DND-41 (cell line): ENCODE data around the gene ACAP1.

ENCODE experiments used
- ATAC-seq: fragments of 200-7000 bp; cut with Tn5 transposase; 3 replicates; pipeline ENCODE4 v1.9.1; 2021; ENCODE audit warnings: low read depth; ENCODE audit not compliant: insufficient read depth
- DNase-seq: peaks from one replicate; pipeline ENCODE4 v3.0.0-alpha.2; 2020
- H2AFZ ChIP-seq: 2 replicates; pipeline ENCODE4 v1.6.0; 2012; ENCODE audit warnings: low read depth, low read length
- H3K27ac ChIP-seq: 2 replicates; pipeline ENCODE4 v1.5.1; 2012; ENCODE audit warnings: low read length, inconsistent platforms
- H3K27me3 ChIP-seq: fragments of 200-600 bp; sonication (generic); 2 replicates; pipeline ENCODE4 v1.6.0; 2012; ENCODE audit warnings: low read length, mild to moderate bottlenecking, inconsistent platforms; ENCODE audit not compliant: insufficient read depth, poor library complexity
- H3K36me3 ChIP-seq: 2 replicates; pipeline ENCODE4 v1.5.1; 2012; ENCODE audit warnings: low read length, inconsistent platforms; ENCODE audit not compliant: insufficient read depth
- H3K4me1 ChIP-seq: 2 replicates; pipeline ENCODE4 v1.5.1; 2012; ENCODE audit warnings: mild to moderate bottlenecking, low read length; ENCODE audit not compliant: insufficient read depth
- H3K4me2 ChIP-seq: 2 replicates; pipeline ENCODE4 v1.6.0; 2012; ENCODE audit warnings: mild to moderate bottlenecking, moderate library complexity, low read length, inconsistent platforms; ENCODE audit not compliant: insufficient read depth
- H3K4me3 ChIP-seq, 2 experiments: fragments of 200-600 bp in 1 of 2; shearing (Covaris generic) in 1 of 2; 2 replicates each; pipeline ENCODE4 v1.5.1; 2012 to 2016; ENCODE audit warnings: inconsistent platforms in 2 of 2, low read length in 2 of 2, mild to moderate bottlenecking in 2 of 2, low read depth in 1 of 2, moderate library complexity in 1 of 2
- H3K79me2 ChIP-seq: 2 replicates; pipeline ENCODE4 v1.6.0; 2012; ENCODE audit warnings: low read length, inconsistent platforms; ENCODE audit not compliant: insufficient read depth
- H3K9ac ChIP-seq: 2 replicates; pipeline ENCODE4 v1.6.0; 2012; ENCODE audit warnings: low read depth, mild to moderate bottlenecking, inconsistent platforms, low read length, moderate library complexity
- H3K9me3 ChIP-seq: 2 replicates; pipeline ENCODE4 v1.5.1; 2012; ENCODE audit warnings: low read length, moderate library complexity, mild to moderate bottlenecking, inconsistent platforms; ENCODE audit not compliant: insufficient read depth, severe bottlenecking
- H4K20me1 ChIP-seq: 2 replicates; pipeline ENCODE4 v1.6.0; 2012; ENCODE audit warnings: low read length; ENCODE audit not compliant: insufficient read depth
- EZH2 ChIP-seq: IDR thresholded peaks from 3 replicates; pipeline ENCODE4 v1.6.1; 2012; ENCODE audit warnings: borderline replicate concordance, low read depth, mild to moderate bottlenecking, moderate library complexity, low read length, inconsistent platforms; ENCODE audit not compliant: severe bottlenecking
- TF ChIP-seq, protein P1 (sequence below): IDR thresholded peaks from 2 replicates; pipeline ENCODE4 v1.5.1; 2012; ENCODE audit warnings: borderline replicate concordance, low read length, moderate library complexity, mild to moderate bottlenecking; ENCODE audit not compliant: poor library complexity, severe bottlenecking; ENCODE audit errors: extremely low read depth

ACAP1 gene

DNA sequence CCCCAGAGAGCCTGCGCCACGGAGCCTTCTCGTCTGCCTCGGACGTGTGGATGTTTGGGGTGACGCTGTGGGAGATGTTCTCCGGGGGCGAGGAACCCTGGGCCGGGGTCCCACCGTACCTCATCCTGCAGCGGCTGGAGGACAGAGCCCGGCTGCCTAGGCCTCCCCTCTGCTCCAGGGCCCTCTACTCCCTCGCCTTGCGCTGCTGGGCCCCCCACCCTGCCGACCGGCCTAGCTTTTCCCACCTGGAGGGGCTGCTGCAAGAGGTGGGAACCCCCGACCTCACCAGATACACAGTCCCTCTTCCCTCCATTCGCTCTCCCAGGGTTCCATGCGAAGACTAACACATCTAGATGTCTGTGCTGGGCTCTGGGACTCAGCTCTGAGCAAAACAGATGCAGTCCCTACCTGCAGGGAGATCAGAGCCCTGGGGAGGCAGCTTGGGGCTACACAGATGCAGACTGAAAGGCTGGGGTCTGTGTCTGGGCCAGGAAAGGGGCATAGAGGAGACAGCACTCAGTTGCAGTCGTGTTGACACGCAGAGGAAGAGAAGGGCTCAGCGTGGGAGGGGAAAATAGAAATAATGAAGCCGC is 48.3 kb downstream of the ACAP1 start:
- Histone ChIP-seq H3K4me3 (peak overlapping the region in 1 of 2 experiments; percentile 48; a peak in 2 of 4 replicates), H3K27me3 (peaks cover 25% of the 10 kb centered on the region), H3K9ac (peak overlapping the region; percentile 47; the same call in 1 of the 2 replicates), H3K4me2 (peak overlapping the region; percentile 70), H3K4me1 (peaks cover 14% of the 10 kb centered on the region), H3K9me3 (no peaks in the 10 kb centered on the region), H3K36me3 (no peaks in the 10 kb centered on the region), H3K79me2 (no peaks in the 10 kb centered on the region), H2AFZ (peak overlapping the region; percentile 67), H4K20me1 (no peaks in the 10 kb centered on the region), H3K27ac (no peak overlapping the region)
- ATAC-seq (no peak), DNase-seq (no peak)
- no peak for TF ChIP-seq EZH2
- TF ChIP-seq, protein P1, sequence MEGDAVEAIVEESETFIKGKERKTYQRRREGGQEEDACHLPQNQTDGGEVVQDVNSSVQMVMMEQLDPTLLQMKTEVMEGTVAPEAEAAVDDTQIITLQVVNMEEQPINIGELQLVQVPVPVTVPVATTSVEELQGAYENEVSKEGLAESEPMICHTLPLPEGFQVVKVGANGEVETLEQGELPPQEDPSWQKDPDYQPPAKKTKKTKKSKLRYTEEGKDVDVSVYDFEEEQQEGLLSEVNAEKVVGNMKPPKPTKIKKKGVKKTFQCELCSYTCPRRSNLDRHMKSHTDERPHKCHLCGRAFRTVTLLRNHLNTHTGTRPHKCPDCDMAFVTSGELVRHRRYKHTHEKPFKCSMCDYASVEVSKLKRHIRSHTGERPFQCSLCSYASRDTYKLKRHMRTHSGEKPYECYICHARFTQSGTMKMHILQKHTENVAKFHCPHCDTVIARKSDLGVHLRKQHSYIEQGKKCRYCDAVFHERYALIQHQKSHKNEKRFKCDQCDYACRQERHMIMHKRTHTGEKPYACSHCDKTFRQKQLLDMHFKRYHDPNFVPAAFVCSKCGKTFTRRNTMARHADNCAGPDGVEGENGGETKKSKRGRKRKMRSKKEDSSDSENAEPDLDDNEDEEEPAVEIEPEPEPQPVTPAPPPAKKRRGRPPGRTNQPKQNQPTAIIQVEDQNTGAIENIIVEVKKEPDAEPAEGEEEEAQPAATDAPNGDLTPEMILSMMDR = no peak

DNA sequence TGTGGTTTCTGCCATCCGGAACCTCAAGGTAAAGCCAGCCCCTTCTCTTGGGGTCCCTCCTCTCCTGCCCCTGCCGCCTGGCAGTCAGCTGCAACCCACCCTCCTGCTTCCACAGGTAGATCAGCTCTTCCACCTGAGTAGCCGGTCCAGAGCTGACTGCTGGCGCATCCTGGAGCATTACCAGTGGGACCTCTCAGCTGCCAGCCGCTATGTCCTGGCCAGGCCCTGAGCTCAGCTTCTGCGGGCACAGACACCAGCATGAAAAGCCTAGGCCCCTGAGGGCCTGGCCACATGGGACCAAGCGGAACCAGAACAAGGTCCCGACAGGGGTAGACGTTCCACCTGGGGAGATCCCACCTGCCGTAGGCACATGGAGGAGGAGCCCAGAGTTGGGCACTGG is 52.5 kb downstream of the ACAP1 start:
- H4K20me1 ChIP-seq = no peaks in the 10 kb centered on the region
- H3K4me1 ChIP-seq = peaks cover 18% of the 10 kb centered on the region
- no peaks in the 10 kb centered on the region for H3K79me2 ChIP-seq

DNA sequence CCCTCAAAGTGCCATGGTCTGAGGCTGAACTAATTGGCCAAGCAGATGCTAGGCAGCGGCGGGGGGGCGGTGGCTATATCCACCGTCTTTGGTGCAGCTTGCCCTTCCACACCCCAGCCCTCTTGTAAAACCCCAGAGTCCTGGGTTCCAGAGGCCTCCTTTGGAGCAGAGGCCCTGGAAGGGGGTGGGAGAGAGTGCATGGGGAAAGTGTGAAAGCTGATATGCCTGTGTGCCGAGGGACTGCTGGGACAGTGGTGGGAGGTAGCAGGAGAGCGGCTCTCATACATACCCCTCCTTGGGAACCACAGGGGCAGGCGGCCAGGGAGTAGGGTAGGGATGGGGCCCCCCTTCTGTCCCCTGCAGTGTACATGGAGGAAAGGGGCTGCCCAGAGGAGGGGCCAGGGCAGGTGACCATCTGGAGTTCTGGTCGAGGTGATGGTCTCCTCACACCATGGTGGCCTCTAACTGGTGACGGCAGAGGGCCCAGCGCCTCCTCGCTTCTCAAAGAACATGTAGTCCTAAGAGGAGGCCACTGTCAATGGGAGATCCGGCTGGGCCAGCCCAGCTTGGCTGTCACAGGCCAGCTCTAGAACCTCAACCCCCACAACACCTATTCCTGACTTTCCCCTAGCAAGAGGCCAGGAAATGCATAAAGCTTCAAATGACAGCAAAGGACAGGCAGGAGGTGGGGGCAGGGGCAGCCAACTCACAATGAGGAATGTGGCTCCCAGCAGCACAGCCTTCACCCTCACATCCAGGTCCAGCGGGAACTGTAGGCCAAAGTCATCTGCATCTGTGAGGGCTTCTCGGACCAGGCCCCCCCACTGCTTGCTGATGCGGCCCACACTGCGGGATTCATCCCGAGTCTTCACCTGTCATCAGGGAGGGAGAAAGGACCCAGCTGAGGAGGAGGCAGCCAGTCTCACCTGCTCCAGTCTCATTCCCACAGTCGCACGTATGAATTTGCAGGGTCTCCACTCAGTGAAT is 53.9 kb downstream of the ACAP1 start:
- Histone ChIP-seq H3K36me3 (no peaks in the 10 kb centered on the region), H3K9ac (no peak overlapping the region), H4K20me1 (no peaks in the 10 kb centered on the region), H2AFZ (no peak overlapping the region), H3K4me2 (no peak overlapping the region), H3K27me3 (no peaks in the 10 kb centered on the region), H3K27ac (no peak overlapping the region), H3K9me3 (no peaks in the 10 kb centered on the region), H3K79me2 (no peaks in the 10 kb centered on the region), H3K4me3 (no peak overlapping the region), H3K4me1 (peaks cover 19% of the 10 kb centered on the region)
- DNase-seq (no peak), ATAC-seq (no peak)
- no peak for TF ChIP-seq EZH2
- TF ChIP-seq, protein P1 = no peak

More for the DNA sequence above, 52.5 kb downstream of the ACAP1 start:
- Histone ChIP-seq H3K9ac (no peak overlapping the region), H3K36me3 (no peaks in the 10 kb centered on the region), H3K4me3 (no peak overlapping the region), H3K27me3 (peaks cover 10% of the 10 kb centered on the region), H2AFZ (no peak overlapping the region), H3K9me3 (no peaks in the 10 kb centered on the region), H3K27ac (no peak overlapping the region), H3K4me2 (no peak overlapping the region)
- DNase-seq = no peak
- ATAC-seq = no peak
- TF ChIP-seq, protein P1 = no peak
- no peak for TF ChIP-seq EZH2
